ENCODE measurements around the gene BCAS2.

Gene BCAS2

DNA sequence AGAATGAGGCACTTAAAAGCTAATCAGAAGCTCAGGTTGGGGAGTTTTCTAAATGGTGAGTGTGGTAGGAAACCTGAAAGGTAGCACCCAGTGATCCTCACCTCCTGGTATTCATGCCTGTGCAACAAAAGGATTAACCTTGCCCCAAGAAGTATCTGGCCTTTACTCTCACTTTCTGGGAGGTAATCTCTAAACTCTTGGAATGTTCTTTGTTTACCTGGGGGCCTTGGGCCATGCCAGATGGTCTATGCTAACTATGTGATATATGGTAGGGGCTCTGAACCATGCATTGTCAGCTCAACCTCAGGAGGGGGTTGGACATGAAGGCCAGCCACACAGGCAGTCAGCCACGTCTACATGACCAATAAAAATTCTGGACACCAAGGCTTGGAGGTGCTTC is 46.0 kb downstream of the BCAS2 start:
- DNase-seq (ENCODE audit: extremely low spot score) = no peak
- POLR2A ChIA-PET = no interaction called here
- CTCF ChIA-PET = interaction anchor here (1.0 kb wide), 1 partner anchor 25 kb away, joined by 3 read pairs; the partner anchor contains the start of gene TRIM33
- TF ChIP-seq LEF1 (IDR thresholded peaks at IDR 0.05; ENCODE audit: borderline replicate concordance) (no peak), HDGF (IDR thresholded peaks at IDR 0.05; ENCODE audit: borderline replicate concordance) (no peak), ARNT (IDR thresholded peaks at IDR 0.05) (no peak), SP1 (IDR thresholded peaks at IDR 0.05) (no peak), TARDBP (IDR thresholded peaks at IDR 0.05) (no peak), FOXK2 (IDR thresholded peaks at IDR 0.05) (no peak), ZNF384 (IDR thresholded peaks at IDR 0.05) (no peak)

- no peak for DNase-seq (ENCODE audit: extremely low spot score)
- POLR2A ChIA-PET = no interaction called here
- CTCF ChIA-PET = no interaction called here
- TF ChIP-seq FOXA1 (IDR thresholded peaks at IDR 0.05) (no peak), CTBP1 (IDR thresholded peaks at IDR 0.05; ENCODE audit: borderline replicate concordance) (no peak), LEF1 (IDR thresholded peaks at IDR 0.05; ENCODE audit: borderline replicate concordance) (no peak), SP1 (IDR thresholded peaks at IDR 0.05) (no peak), ZNF384 (IDR thresholded peaks at IDR 0.05) (no peak), SUZ12 (IDR thresholded peaks at IDR 0.05) (no peak), ARNT (IDR thresholded peaks at IDR 0.05) (no peak), FOXM1 (IDR thresholded peaks at IDR 0.05; ENCODE audit: borderline replicate concordance) (no peak), BHLHE40 (IDR thresholded peaks at IDR 0.05; ENCODE audit: borderline replicate concordance) (no peak), NFRKB (IDR thresholded peaks at IDR 0.05) (no peak), TARDBP (IDR thresholded peaks at IDR 0.05) (no peak), FOXK2 (IDR thresholded peaks at IDR 0.05) (no peak)
- TF ChIP-seq, protein P1, sequence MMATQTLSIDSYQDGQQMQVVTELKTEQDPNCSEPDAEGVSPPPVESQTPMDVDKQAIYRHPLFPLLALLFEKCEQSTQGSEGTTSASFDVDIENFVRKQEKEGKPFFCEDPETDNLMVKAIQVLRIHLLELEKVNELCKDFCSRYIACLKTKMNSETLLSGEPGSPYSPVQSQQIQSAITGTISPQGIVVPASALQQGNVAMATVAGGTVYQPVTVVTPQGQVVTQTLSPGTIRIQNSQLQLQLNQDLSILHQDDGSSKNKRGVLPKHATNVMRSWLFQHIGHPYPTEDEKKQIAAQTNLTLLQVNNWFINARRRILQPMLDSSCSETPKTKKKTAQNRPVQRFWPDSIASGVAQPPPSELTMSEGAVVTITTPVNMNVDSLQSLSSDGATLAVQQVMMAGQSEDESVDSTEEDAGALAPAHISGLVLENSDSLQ (IDR thresholded peaks at IDR 0.05) = no peak
Observed at GRCh38 chr1:114531094-114531493, 50.3 kb downstream of the BCAS2 start.

- POLR2A ChIA-PET = no interaction called here
- no peak for DNase-seq (ENCODE audit: extremely low spot score)
- CTCF ChIA-PET = no interaction called here
- TF ChIP-seq FOXA1 (IDR thresholded peaks at IDR 0.05) = no peak
- no peak for TF ChIP-seq HDGF (IDR thresholded peaks at IDR 0.05; ENCODE audit: borderline replicate concordance)
- no peak for TF ChIP-seq FOXM1 (IDR thresholded peaks at IDR 0.05; ENCODE audit: borderline replicate concordance)
- no peak for TF ChIP-seq LEF1 (IDR thresholded peaks at IDR 0.05; ENCODE audit: borderline replicate concordance)
- TF ChIP-seq BHLHE40 (IDR thresholded peaks at IDR 0.05; ENCODE audit: borderline replicate concordance) = no peak
- no peak for TF ChIP-seq ZNF384 (IDR thresholded peaks at IDR 0.05)
- no peak for TF ChIP-seq SUZ12 (IDR thresholded peaks at IDR 0.05)
- no peak for TF ChIP-seq L3MBTL2 (conservative IDR thresholded peaks at IDR 0.05)
- no peak for TF ChIP-seq NFRKB (IDR thresholded peaks at IDR 0.05)
- no peak for TF ChIP-seq CTBP1 (IDR thresholded peaks at IDR 0.05; ENCODE audit: borderline replicate concordance)
- TF ChIP-seq FOXK2 (IDR thresholded peaks at IDR 0.05) = no peak
- no peak for TF ChIP-seq TARDBP (IDR thresholded peaks at IDR 0.05)
- TF ChIP-seq SP1 (IDR thresholded peaks at IDR 0.05) = no peak
- TF ChIP-seq, protein P1 (IDR thresholded peaks at IDR 0.05) = no peak
- no peak for TF ChIP-seq ARNT (IDR thresholded peaks at IDR 0.05)
Observed at GRCh38 chr1:114530224-114530623, 51.2 kb downstream of the BCAS2 start.

GRCh38 chr1:114524944-114525343 is 56.5 kb downstream of the BCAS2 start:
- CTCF ChIA-PET = no interaction called here
- TF ChIP-seq BHLHE40 (IDR thresholded peaks at IDR 0.05; ENCODE audit: borderline replicate concordance) (no peak), FOXM1 (IDR thresholded peaks at IDR 0.05; ENCODE audit: borderline replicate concordance) (no peak), L3MBTL2 (conservative IDR thresholded peaks at IDR 0.05) (no peak)
- TF ChIP-seq, protein P1 (IDR thresholded peaks at IDR 0.05) = peak; percentile 86
- DNase-seq (ENCODE audit: extremely low spot score) = peak; percentile 35
- POLR2A ChIA-PET = interaction anchor here (2.3 kb wide), 1 partner anchor 14 kb away, joined by 19 read pairs; the partner anchor contains the start of gene TRIM33

- POLR2A ChIA-PET = no interaction called here
- no peak for DNase-seq (ENCODE audit: extremely low spot score)
- no peak for TF ChIP-seq LEF1 (IDR thresholded peaks at IDR 0.05; ENCODE audit: borderline replicate concordance)
- TF ChIP-seq ARNT (IDR thresholded peaks at IDR 0.05) = no peak
- no peak for TF ChIP-seq CTBP1 (IDR thresholded peaks at IDR 0.05; ENCODE audit: borderline replicate concordance)
- TF ChIP-seq SUZ12 (IDR thresholded peaks at IDR 0.05) = no peak
- TF ChIP-seq SP1 (IDR thresholded peaks at IDR 0.05) = no peak
- TF ChIP-seq L3MBTL2 (conservative IDR thresholded peaks at IDR 0.05) = no peak
- no peak for TF ChIP-seq FOXK2 (IDR thresholded peaks at IDR 0.05)
- TF ChIP-seq ZNF384 (IDR thresholded peaks at IDR 0.05) = no peak
- TF ChIP-seq NFRKB (IDR thresholded peaks at IDR 0.05) = no peak
- no peak for TF ChIP-seq ELF4 (IDR thresholded peaks at IDR 0.05)
- TF ChIP-seq TARDBP (IDR thresholded peaks at IDR 0.05) = no peak
- TF ChIP-seq, protein P1 (IDR thresholded peaks at IDR 0.05) = no peak
- TF ChIP-seq FOXA1 (IDR thresholded peaks at IDR 0.05) = no peak
- no peak for TF ChIP-seq BHLHE40 (IDR thresholded peaks at IDR 0.05; ENCODE audit: borderline replicate concordance)
- no peak for TF ChIP-seq FOXM1 (IDR thresholded peaks at IDR 0.05; ENCODE audit: borderline replicate concordance)
- CTCF ChIA-PET = no interaction called here
Observed at GRCh38 chr1:114522264-114522575, 59.2 kb downstream of the BCAS2 start.
